Ectodermal cell (in vitro differentiated cells): ENCODE measurements around the gene MDN1.

Experiments used
- H3K27ac ChIP-seq: 2 replicates; pipeline ENCODE4 v1.7.0; 2013; ENCODE audit warnings: mild to moderate bottlenecking, low read depth, low read length; ENCODE audit not compliant: insufficient read depth, poor library complexity, severe bottlenecking
- H3K27me3 ChIP-seq: 2 replicates; pipeline ENCODE4 v1.7.0; 2013; ENCODE audit warnings: mild to moderate bottlenecking, low read length; ENCODE audit not compliant: insufficient read depth, control insufficient read depth, poor library complexity, severe bottlenecking
- H3K36me3 ChIP-seq: one replicate; pipeline ENCODE4 v1.7.0; 2013; ENCODE audit warnings: low read length; ENCODE audit not compliant: control insufficient read depth, insufficient read depth
- H3K4me1 ChIP-seq: one replicate; pipeline ENCODE4 v1.7.0; 2013; ENCODE audit warnings: low read length; ENCODE audit not compliant: control insufficient read depth, insufficient read depth
- H3K4me3 ChIP-seq: 2 replicates; pipeline ENCODE4 v1.7.0; 2013; ENCODE audit warnings: low read depth, low read length, control low read depth; ENCODE audit not compliant: insufficient read depth
- H3K9me3 ChIP-seq: 2 replicates; pipeline ENCODE4 v1.7.0; 2013; ENCODE audit warnings: mild to moderate bottlenecking, low read length, moderate library complexity; ENCODE audit not compliant: control insufficient read depth
- WGBS, 2 experiments: methylation state at CpG; one replicate each; pipeline ENCODE4 v1.1.7; 2013; ENCODE audit warnings: missing lambda C conversion rate in 2 of 2; 5-methylcytosine and 5-hydroxymethylcytosine counted together

The MDN1 gene

GRCh38 chr6:89596484-89596883 lies 223.1 kb downstream of the MDN1 start:
- Histone ChIP-seq H3K4me3 (no peak overlapping the region), H3K4me1 (no peaks in the 10 kb centered on the region)
- 85 to 97% methylated on average over 1 of the region's 1 CpG for WGBS, 2 experiments

DNA sequence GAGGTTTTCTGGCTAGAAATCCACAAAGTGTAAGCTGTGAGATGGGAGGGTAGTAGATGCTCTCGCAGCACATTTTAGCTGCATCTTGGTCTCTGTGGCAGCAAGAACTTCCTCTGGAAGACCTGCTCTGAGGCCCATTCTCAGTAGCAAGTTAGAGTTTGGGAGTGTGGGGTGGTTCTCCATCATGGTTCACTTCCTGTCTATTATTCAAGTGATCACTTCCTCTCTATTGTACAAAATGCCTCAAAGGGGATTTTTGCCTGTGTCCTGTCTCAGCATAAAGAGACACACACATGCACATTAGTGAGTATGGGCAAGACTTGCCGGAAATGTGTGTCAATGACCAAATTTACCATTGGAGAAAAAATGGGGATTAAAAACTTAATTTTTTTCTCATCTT lies 223.5 kb downstream of the MDN1 start:
- WGBS, 2 experiments, result 94 to 100% methylated on average over 2 of the region's 2 CpGs
- Histone ChIP-seq H3K27ac (no peak overlapping the region), H3K9me3 (no peaks in the 10 kb centered on the region), H3K4me3 (no peak overlapping the region), H3K27me3 (no peaks in the 10 kb centered on the region), H3K36me3 (no peaks in the 10 kb centered on the region), H3K4me1 (no peaks in the 10 kb centered on the region)

More at GRCh38 chr6:89596484-89596883, 223.1 kb downstream of the MDN1 start:
- H3K9me3 ChIP-seq, result no peaks in the 10 kb centered on the region
- no peaks in the 10 kb centered on the region for H3K36me3 ChIP-seq
- H3K27ac ChIP-seq, result no peak overlapping the region
- no peaks in the 10 kb centered on the region for H3K27me3 ChIP-seq
